ENCODE data around the gene PRICKLE3.
A peak's percentile ranks its signal among the peaks of the same experiment; 100 is the strongest.

DNA sequence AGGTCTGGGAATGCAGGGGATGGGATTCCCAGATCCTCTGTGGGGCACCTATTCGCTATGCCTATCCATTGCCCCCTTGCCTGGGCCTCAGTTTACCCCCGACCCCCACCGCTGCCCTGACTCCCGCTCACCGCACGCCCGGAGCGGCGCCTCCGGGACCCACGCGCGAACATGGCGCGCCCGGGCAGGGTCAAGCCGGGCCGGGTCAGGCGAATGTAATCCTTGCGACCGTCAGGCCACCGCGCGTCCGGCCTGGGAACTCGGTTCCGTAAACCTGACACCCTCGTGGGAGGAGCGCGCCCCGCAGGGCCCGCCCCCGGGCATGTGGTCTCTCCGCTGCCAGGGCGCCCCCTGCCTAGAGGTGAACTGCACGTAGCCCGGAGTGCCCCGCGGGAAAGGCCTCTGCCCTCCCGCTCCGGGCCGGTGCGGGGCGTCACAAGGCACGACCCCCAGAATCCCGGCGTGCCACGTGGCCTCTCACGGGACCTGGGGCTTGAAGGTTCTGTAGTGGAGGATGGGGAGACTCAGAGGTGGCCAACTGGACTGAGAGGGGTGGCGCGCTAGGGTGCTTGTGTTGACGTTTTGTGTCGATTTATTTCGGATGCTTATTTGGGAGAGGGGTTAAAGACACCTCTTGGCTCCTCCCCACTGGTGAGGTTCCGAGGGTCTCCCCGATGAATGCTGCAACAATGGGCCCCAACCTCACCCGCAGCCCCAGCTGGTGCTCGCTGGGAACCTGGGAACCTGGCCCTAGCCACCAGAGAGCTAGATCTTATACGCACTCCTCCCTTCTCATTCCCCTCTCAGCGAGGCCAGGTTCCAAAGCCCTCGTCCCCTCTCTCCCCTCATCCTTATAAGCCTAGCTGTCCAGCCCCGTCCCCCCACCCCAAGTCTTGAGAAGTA lies at the start of gene PRICKLE3:
- TF ChIP-seq, protein P1, sequence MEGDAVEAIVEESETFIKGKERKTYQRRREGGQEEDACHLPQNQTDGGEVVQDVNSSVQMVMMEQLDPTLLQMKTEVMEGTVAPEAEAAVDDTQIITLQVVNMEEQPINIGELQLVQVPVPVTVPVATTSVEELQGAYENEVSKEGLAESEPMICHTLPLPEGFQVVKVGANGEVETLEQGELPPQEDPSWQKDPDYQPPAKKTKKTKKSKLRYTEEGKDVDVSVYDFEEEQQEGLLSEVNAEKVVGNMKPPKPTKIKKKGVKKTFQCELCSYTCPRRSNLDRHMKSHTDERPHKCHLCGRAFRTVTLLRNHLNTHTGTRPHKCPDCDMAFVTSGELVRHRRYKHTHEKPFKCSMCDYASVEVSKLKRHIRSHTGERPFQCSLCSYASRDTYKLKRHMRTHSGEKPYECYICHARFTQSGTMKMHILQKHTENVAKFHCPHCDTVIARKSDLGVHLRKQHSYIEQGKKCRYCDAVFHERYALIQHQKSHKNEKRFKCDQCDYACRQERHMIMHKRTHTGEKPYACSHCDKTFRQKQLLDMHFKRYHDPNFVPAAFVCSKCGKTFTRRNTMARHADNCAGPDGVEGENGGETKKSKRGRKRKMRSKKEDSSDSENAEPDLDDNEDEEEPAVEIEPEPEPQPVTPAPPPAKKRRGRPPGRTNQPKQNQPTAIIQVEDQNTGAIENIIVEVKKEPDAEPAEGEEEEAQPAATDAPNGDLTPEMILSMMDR (IDR thresholded peaks at IDR 0.05; ENCODE audit: insufficient read depth, low read length, poor library complexity, severe bottlenecking): peak; percentile 47
- TF ChIP-seq EZH2phosphoT487 (conservative IDR thresholded peaks at IDR 0.05; ENCODE audit: low read length): no peak
